OCI-LY3 (cell line): ENCODE data around the gene LHCGR.

ENCODE experiments used
- H2AFZ ChIP-seq: fragments of 200-600, 300-600 bp; shearing (Covaris generic); 2 replicates; pipeline ENCODE4 v1.6.0; 2014; ENCODE audit warnings: antibody characterized with exemption, low read depth, low read length
- H3K27ac ChIP-seq: fragments of 200-600, 300-600 bp; sonication (generic); 2 replicates; pipeline ENCODE4 v1.5.1; 2014; ENCODE audit warnings: mild to moderate bottlenecking, low read length, moderate library complexity, mixed read lengths
- H3K27me3 ChIP-seq: fragments of 200-600, 300-600 bp; sonication (generic); 2 replicates; pipeline ENCODE4 v1.6.1; 2014; ENCODE audit warnings: low read depth, low read length, mixed read lengths
- H3K36me3 ChIP-seq: fragments of 200-600, 300-600 bp; sonication (generic); replicated peaks from 2 replicates; pipeline ENCODE3; 2014; ENCODE audit warnings: low read depth, low read length, mixed read lengths
- H3K4me1 ChIP-seq: fragments of 300-600, 200-600 bp; sonication (generic); 2 replicates; pipeline ENCODE4 v1.6.1; 2014; ENCODE audit warnings: low read length, mixed read lengths
- H3K4me2 ChIP-seq: fragments of 200-600, 300-600 bp; sonication (generic); 2 replicates; pipeline ENCODE4 v1.6.1; 2014; ENCODE audit warnings: low read length, mixed read lengths
- H3K4me3 ChIP-seq: fragments of 300-600, 200-600 bp; sonication (generic); 2 replicates; pipeline ENCODE4 v1.5.1; 2014; ENCODE audit warnings: antibody characterized with exemption, mild to moderate bottlenecking, low read length, moderate library complexity
- H3K79me2 ChIP-seq: fragments of 300-600, 200-600 bp; shearing (Covaris generic); 2 replicates; pipeline ENCODE4 v1.6.1; 2014; ENCODE audit warnings: mild to moderate bottlenecking, low read length, mixed read lengths
- H3K9ac ChIP-seq: fragments of 300-600, 200-600 bp; shearing (Covaris generic); 2 replicates; pipeline ENCODE4 v1.6.0; 2014; ENCODE audit warnings: mild to moderate bottlenecking, low read length, moderate library complexity
- H3K9me3 ChIP-seq: fragments of 200-600, 300-600 bp; shearing (Covaris generic); 2 replicates; pipeline ENCODE4 v1.6.1; 2014; ENCODE audit warnings: low read length, mixed read lengths; ENCODE audit not compliant: insufficient read depth
- H4K20me1 ChIP-seq: fragments of 200-600, 300-600 bp; sonication (generic); 2 replicates; pipeline ENCODE4 v1.6.1; 2016; ENCODE audit warnings: low read length, mixed read lengths; ENCODE audit not compliant: insufficient read depth
- CTCF ChIP-seq: fragments of 200-600, 300-600 bp; sonication (generic); IDR thresholded peaks from 2 replicates; pipeline ENCODE4 v1.5.1; 2014; ENCODE audit warnings: antibody characterized with exemption, low read length, low read depth
- EZH2phosphoT487 ChIP-seq: fragments of 200-600 bp; shearing (Covaris generic); IDR thresholded peaks from 2 replicates; pipeline ENCODE4 v1.6.1; 2018; ENCODE audit warnings: antibody characterized with exemption, mixed run types, low read depth

The LHCGR gene

GRCh38 chr2:48779019-48779716, 23.6 kb upstream of the LHCGR start:
- no peak overlapping the region for H3K27ac ChIP-seq

GRCh38 chr2:48774251-48774650, 18.7 kb upstream of the LHCGR start:
- peaks cover 4% of the 10 kb centered on the region; the same call in 1 of the 2 replicates for H3K27me3 ChIP-seq
- H2AFZ ChIP-seq, result no peak overlapping the region

More at GRCh38 chr2:48779019-48779716, 23.6 kb upstream of the LHCGR start:
- Histone ChIP-seq H3K36me3 (no peaks in the 10 kb centered on the region), H3K4me1 (no peaks in the 10 kb centered on the region), H3K4me3 (no peak overlapping the region), H3K27me3 (0 out of 2 replicates have a peak, but pooled peaks cover under 1% of the 10 kb centered on the region), H3K9me3 (no peaks in the 10 kb centered on the region), H3K79me2 (no peaks in the 10 kb centered on the region), H3K4me2 (no peak overlapping the region), H2AFZ (no peak overlapping the region), H4K20me1 (no peaks in the 10 kb centered on the region), H3K9ac (no peak overlapping the region)
- no peak for TF ChIP-seq CTCF
- TF ChIP-seq EZH2phosphoT487, result no peak

DNA sequence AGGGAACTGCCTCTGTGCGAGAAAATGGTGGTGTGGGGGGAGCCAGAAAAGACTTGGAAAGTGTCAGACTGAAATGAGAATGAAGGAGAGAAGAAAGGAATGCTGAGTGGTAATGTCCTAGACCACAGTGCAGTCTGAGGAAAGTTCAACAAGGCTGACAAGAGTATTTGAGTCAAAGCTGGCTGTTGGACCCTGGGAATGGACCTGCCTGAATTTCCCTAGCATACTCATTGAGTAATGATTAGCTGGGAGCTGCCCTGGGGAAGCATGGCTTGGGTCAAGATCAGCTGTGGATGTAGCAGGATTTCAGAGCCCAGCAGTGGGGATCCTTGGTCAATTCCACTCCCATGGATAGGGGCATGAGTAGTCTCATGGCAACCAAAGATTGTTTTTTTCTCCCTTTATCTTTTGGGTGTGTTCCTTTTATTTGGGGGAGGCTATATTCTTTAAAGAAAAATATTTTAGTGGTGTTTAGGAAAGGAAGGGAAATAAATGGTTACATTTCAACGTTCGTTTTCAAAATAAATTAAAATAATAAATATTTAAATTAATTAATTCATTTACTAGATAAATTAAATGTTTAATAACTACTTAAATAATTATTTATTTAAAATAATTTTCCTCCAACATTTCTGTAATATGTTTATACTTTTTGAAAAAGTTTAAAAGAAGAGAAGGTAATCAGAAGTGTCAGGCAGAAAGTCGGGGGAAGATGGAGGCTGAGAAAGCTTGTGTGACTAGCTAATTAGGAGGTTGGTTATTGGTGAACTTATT, 15.9 kb upstream of the LHCGR start:
- H3K4me1 ChIP-seq, result peaks cover 18% of the 10 kb centered on the region
- no peaks in the 10 kb centered on the region for H4K20me1 ChIP-seq
- no peak overlapping the region for H3K4me2 ChIP-seq
- no peaks in the 10 kb centered on the region for H3K79me2 ChIP-seq
- H2AFZ ChIP-seq, result no peak overlapping the region
- TF ChIP-seq EZH2phosphoT487 (no peak), CTCF (no peak)
- no peak overlapping the region for H3K9ac ChIP-seq
- no peaks in the 10 kb centered on the region for H3K36me3 ChIP-seq
- H3K9me3 ChIP-seq, result no peaks in the 10 kb centered on the region
- H3K4me3 ChIP-seq, result no peak overlapping the region
- no peak overlapping the region for H3K27ac ChIP-seq
- H3K27me3 ChIP-seq, result peaks cover 4% of the 10 kb centered on the region; the same call in 1 of the 2 replicates

More at GRCh38 chr2:48774251-48774650, 18.7 kb upstream of the LHCGR start:
- H3K4me3 ChIP-seq, result no peak overlapping the region
- H3K79me2 ChIP-seq, result no peaks in the 10 kb centered on the region
- H3K4me2 ChIP-seq, result no peak overlapping the region
- H3K9me3 ChIP-seq, result no peaks in the 10 kb centered on the region
- TF ChIP-seq CTCF (no peak), EZH2phosphoT487 (no peak)
- H3K9ac ChIP-seq, result no peak overlapping the region
- H3K4me1 ChIP-seq, result peaks cover 3% of the 10 kb centered on the region
- H4K20me1 ChIP-seq, result no peaks in the 10 kb centered on the region
- H3K27ac ChIP-seq, result no peak overlapping the region
- H3K36me3 ChIP-seq, result no peaks in the 10 kb centered on the region

GRCh38 chr2:48770181-48770580, 14.7 kb upstream of the LHCGR start:
- Histone ChIP-seq H3K9me3 (no peaks in the 10 kb centered on the region), H3K4me1 (peaks cover 18% of the 10 kb centered on the region), H4K20me1 (no peaks in the 10 kb centered on the region), H3K79me2 (no peaks in the 10 kb centered on the region), H3K4me3 (no peak overlapping the region), H2AFZ (no peak overlapping the region), H3K4me2 (no peak overlapping the region), H3K27me3 (peaks cover 4% of the 10 kb centered on the region; the same call in 1 of the 2 replicates), H3K27ac (no peak overlapping the region), H3K9ac (no peak overlapping the region), H3K36me3 (no peaks in the 10 kb centered on the region)
- TF ChIP-seq EZH2phosphoT487, result no peak
- no peak for TF ChIP-seq CTCF
